GM15510 (cell line): ENCODE results near the gene LILRB1.
"Not testable (repeated sequence)": the region's sequence is repeated elsewhere in the genome, so short reads cannot be mapped to it uniquely, and the experiment has no call there.

Source experiments
- POLR2A ChIP-seq: IDR thresholded peaks from 3 replicates; pipeline ENCODE4 v1.6.1; 2011; ENCODE audit warnings: borderline replicate concordance; ENCODE audit not compliant: insufficient read length; ENCODE audit errors: extremely low read depth

Gene LILRB1

GRCh38 chr19:54630262-54630661 is at the start of gene LILRB1:
Gene LILRB1, plus strand, starts transcription at chr19:54630484. Its CDS starts 590 bp downstream, at chr19:54631074.
- TF ChIP-seq POLR2A = peak; percentile 2

- no peak for TF ChIP-seq POLR2A
Measured at GRCh38 chr19:54586397-54586796, 43.9 kb upstream of the LILRB1 start.

GRCh38 chr19:54587026-54587425 is 43.3 kb upstream of the LILRB1 start:
- no peak for TF ChIP-seq POLR2A

GRCh38 chr19:54593445-54593844 is 36.8 kb upstream of the LILRB1 start, which contains the start of gene LILRA1:
Gene LILRA1, plus strand, starts transcription at chr19:54593632. Its CDS starts 613 bp downstream, at chr19:54594245.
- TF ChIP-seq POLR2A = not testable (repeated sequence)

GRCh38 chr19:54594737-54595136 is 35.5 kb upstream of the LILRB1 start:
- TF ChIP-seq POLR2A = no peak

- no peak for TF ChIP-seq POLR2A
Measured at GRCh38 chr19:54600212-54600611, 30.1 kb upstream of the LILRB1 start.

GRCh38 chr19:54606230-54606629 is 24.1 kb upstream of the LILRB1 start:
- no peak for TF ChIP-seq POLR2A

- TF ChIP-seq POLR2A = no peak
Measured at GRCh38 chr19:54606891-54607784, 23.1 kb upstream of the LILRB1 start.

GRCh38 chr19:54607785-54608150 is 22.5 kb upstream of the LILRB1 start:
- no peak for TF ChIP-seq POLR2A

GRCh38 chr19:54608205-54608604 is 22.1 kb upstream of the LILRB1 start:
- TF ChIP-seq POLR2A = no peak

- no peak for TF ChIP-seq POLR2A
Measured at GRCh38 chr19:54608792-54609191, 21.5 kb upstream of the LILRB1 start.

GRCh38 chr19:54609356-54609791 is 20.9 kb upstream of the LILRB1 start:
- no peak for TF ChIP-seq POLR2A

GRCh38 chr19:54612428-54612827 is 17.9 kb upstream of the LILRB1 start:
- TF ChIP-seq POLR2A = no peak

- TF ChIP-seq POLR2A = no peak
Measured at GRCh38 chr19:54614726-54615125, 15.6 kb upstream of the LILRB1 start.

- TF ChIP-seq POLR2A = no peak
Measured at GRCh38 chr19:54616057-54616456, 14.2 kb upstream of the LILRB1 start.
